Trophoblast cell (in vitro differentiated cells and primary cell): ENCODE data around the gene RAD52.

Experiments
- DNase-seq, 2 donors: peaks; one replicate each; pipeline ENCODE4 v3.0.0-alpha.2; 2016
- H2AFZ ChIP-seq: 2 replicates; pipeline ENCODE4 v1.6.1; 2013; ENCODE audit warnings: low read length, moderate library complexity, mild to moderate bottlenecking; ENCODE audit not compliant: insufficient read depth, poor library complexity
- H2AK5ac ChIP-seq: 2 replicates; pipeline ENCODE4 v1.6.1; 2013; ENCODE audit warnings: mild to moderate bottlenecking, low read length
- H2BK120ac ChIP-seq: 2 replicates; pipeline ENCODE4 v1.6.1; 2013; ENCODE audit warnings: low read length, mild to moderate bottlenecking, moderate library complexity; ENCODE audit not compliant: insufficient read depth, poor library complexity
- H2BK12ac ChIP-seq: 2 replicates; pipeline ENCODE4 v1.6.1; 2013; ENCODE audit warnings: mild to moderate bottlenecking, low read length, moderate library complexity
- H2BK5ac ChIP-seq: 2 replicates; pipeline ENCODE4 v1.6.1; 2013; ENCODE audit warnings: low read length, low read depth, moderate library complexity, mild to moderate bottlenecking; ENCODE audit not compliant: poor library complexity
- H3K14ac ChIP-seq: 2 replicates; pipeline ENCODE4 v1.6.1; 2013; ENCODE audit warnings: mild to moderate bottlenecking, low read length
- H3K18ac ChIP-seq: 2 replicates; pipeline ENCODE4 v1.6.1; 2013; ENCODE audit warnings: mild to moderate bottlenecking, low read length
- H3K23ac ChIP-seq: 2 replicates; pipeline ENCODE4 v1.6.1; 2013; ENCODE audit warnings: low read length
- H3K27ac ChIP-seq: 2 replicates; pipeline ENCODE4 v1.5.1; 2013; ENCODE audit warnings: low read depth, mild to moderate bottlenecking, inconsistent platforms, low read length, moderate library complexity
- H3K27me3 ChIP-seq: 2 replicates; pipeline ENCODE4 v1.6.1; 2013; ENCODE audit warnings: inconsistent platforms, mild to moderate bottlenecking, low read length, moderate library complexity; ENCODE audit not compliant: insufficient read depth
- H3K36me3 ChIP-seq, 2 experiments: 1 replicate in 1 of 2; 2 replicates in 1 of 2; pipeline ENCODE4 v1.6.1; 2013; ENCODE audit warnings: low read length in 2 of 2, mild to moderate bottlenecking in 2 of 2, moderate library complexity in 1 of 2; ENCODE audit not compliant: insufficient read depth in 2 of 2, control insufficient read depth in 1 of 2
- H3K4ac ChIP-seq: 2 replicates; pipeline ENCODE4 v1.6.1; 2013; ENCODE audit warnings: low read depth, mild to moderate bottlenecking, low read length, moderate library complexity
- H3K4me1 ChIP-seq, 2 experiments: 1 replicate in 1 of 2; 2 replicates in 1 of 2; pipeline ENCODE4 v1.6.1; 2013; ENCODE audit warnings: low read length in 2 of 2, mild to moderate bottlenecking in 2 of 2, moderate library complexity in 1 of 2; ENCODE audit not compliant: insufficient read depth in 2 of 2, control insufficient read depth in 1 of 2
- H3K4me2 ChIP-seq: 2 replicates; pipeline ENCODE4 v1.6.1; 2013; ENCODE audit warnings: inconsistent platforms, mild to moderate bottlenecking, low read length, moderate library complexity
- H3K4me3 ChIP-seq: 2 replicates; pipeline ENCODE4 v1.5.1; 2013; ENCODE audit warnings: mild to moderate bottlenecking, low read depth, low read length, inconsistent platforms
- H3K79me1 ChIP-seq: one replicate; pipeline ENCODE4 v1.6.1; 2013; ENCODE audit warnings: low read length
- H3K79me2 ChIP-seq: 2 replicates; pipeline ENCODE4 v1.6.1; 2013; ENCODE audit warnings: low read length, mild to moderate bottlenecking; ENCODE audit not compliant: control insufficient read depth, insufficient read depth, poor library complexity
- H3K9ac ChIP-seq: 2 replicates; pipeline ENCODE4 v1.6.1; 2013; ENCODE audit warnings: mild to moderate bottlenecking, low read length
- H3K9me3 ChIP-seq: 2 replicates; pipeline ENCODE4 v1.6.1; 2013; ENCODE audit warnings: low read depth, mild to moderate bottlenecking, control low read depth, inconsistent platforms, low read length; ENCODE audit not compliant: insufficient read depth
- H4K12ac ChIP-seq: 2 replicates; pipeline ENCODE4 v1.6.1; 2013; ENCODE audit warnings: low read depth, mild to moderate bottlenecking, low read length, moderate library complexity
- H4K8ac ChIP-seq: 2 replicates; pipeline ENCODE4 v1.6.1; 2013; ENCODE audit warnings: low read depth, mild to moderate bottlenecking, low read length, moderate library complexity
- H4K91ac ChIP-seq: one replicate; pipeline ENCODE4 v1.6.1; 2013; ENCODE audit warnings: low read depth, mild to moderate bottlenecking, low read length, moderate library complexity
- WGBS: extraction: QIAGEN DNeasy Blood & Tissue Kit; methylation state at CpG from one replicate; pipeline ENCODE4 v1.1.7; 2013; ENCODE audit warnings: missing lambda C conversion rate; ENCODE audit not compliant: insufficient read length, insufficient coverage; ENCODE audit errors: extremely low coverage; 5-methylcytosine and 5-hydroxymethylcytosine counted together

The RAD52 gene

DNA sequence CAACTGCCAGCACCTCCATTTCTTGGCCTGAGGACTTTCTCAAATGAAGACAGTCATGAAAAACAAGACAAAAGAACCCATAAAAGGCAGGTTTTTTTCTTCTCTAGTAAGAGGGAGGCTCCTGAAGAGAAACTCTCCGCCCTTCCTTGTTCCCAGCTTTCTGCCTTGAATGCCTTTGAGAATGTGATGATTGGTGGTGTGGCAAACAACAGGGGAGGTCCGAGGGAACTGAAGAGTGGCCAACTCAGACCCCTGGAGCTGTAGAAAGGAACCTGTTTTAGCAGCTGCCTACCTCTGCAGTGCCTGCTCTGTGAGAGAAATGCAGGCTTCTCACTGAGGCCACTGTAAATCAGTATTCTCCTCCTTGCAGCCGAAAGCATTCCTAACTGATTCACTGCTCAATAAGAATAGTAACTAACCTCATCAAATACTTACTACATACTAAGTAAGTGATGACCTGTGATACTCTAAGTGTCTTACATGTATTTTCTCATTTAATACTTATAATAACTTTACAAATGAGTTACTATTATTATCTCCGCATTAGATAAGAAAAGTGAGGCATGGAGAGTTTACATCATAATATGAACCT is 24.9 kb upstream of the RAD52 start:
- Histone ChIP-seq H4K12ac (no peak overlapping the region), H2BK12ac (no peak overlapping the region), H3K27ac (no peak overlapping the region), H3K4me1 (no peaks in the 10 kb centered on the region), H4K8ac (no peak overlapping the region), H3K9ac (no peak overlapping the region), H2BK5ac (no peak overlapping the region), H3K4me3 (no peak overlapping the region), H3K9me3 (no peaks in the 10 kb centered on the region), H4K91ac (no peak overlapping the region), H3K79me1 (peaks cover 1% of the 10 kb centered on the region), H3K14ac (no peak overlapping the region), H3K36me3 (peaks cover 0 to 2% of the 10 kb centered on the region in 2 experiments), H2AK5ac (no peak overlapping the region), H3K4ac (no peak overlapping the region), H3K27me3 (no peaks in the 10 kb centered on the region), H3K4me2 (no peak overlapping the region), H3K18ac (no peak overlapping the region), H3K23ac (no peak overlapping the region), H2BK120ac (no peak overlapping the region), H3K79me2 (no peaks in the 10 kb centered on the region), H2AFZ (no peak overlapping the region)
- no peak for DNase-seq
- WGBS, result no CpG with 5 or more reads among the region's 4 CpGs

DNA sequence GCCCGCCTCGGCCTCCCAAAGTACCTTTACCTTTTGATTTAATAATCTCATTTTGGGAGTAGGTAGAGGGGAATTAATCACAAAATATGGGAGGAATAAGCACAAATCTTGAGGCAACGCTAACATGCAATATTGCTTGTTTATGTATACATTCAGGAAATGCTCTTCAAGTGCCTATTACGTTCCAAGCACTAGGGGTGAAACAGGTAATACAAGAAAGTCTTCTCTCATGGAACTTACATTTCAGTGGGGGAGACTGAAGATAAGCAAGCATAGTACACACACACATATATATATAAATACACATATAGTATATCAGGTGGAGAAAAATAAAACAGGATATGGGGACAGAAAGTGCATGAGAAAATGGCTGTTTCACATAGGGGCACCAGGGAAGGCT is 22.5 kb upstream of the RAD52 start:
- peak; percentile 19 to 84 for DNase-seq
- no peak overlapping the region for H3K9ac ChIP-seq
- no peaks in the 10 kb centered on the region for H3K9me3 ChIP-seq
- H4K8ac ChIP-seq, result peak overlapping the region; percentile 9
- no peak overlapping the region for H3K18ac ChIP-seq
- no peak overlapping the region for H3K27ac ChIP-seq
- H2BK120ac ChIP-seq, result no peak overlapping the region
- H4K12ac ChIP-seq, result no peak overlapping the region
- H3K4me2 ChIP-seq, result no peak overlapping the region
- no peak overlapping the region for H3K23ac ChIP-seq
- no peaks in the 10 kb centered on the region for H3K79me2 ChIP-seq
- H2AFZ ChIP-seq, result no peak overlapping the region
- no peak overlapping the region for H3K4me3 ChIP-seq
- no peak overlapping the region for H4K91ac ChIP-seq
- no peak overlapping the region for H3K4ac ChIP-seq
- no peaks in the 10 kb centered on the region for H3K4me1 ChIP-seq
- H3K79me1 ChIP-seq, result peaks cover 1% of the 10 kb centered on the region
- peak overlapping the region; percentile 46 for H2BK5ac ChIP-seq
- WGBS, result no CpG with 5 or more reads among the region's 4 CpGs
- H3K36me3 ChIP-seq, result peaks cover 0 to 2% of the 10 kb centered on the region in 2 experiments
- no peak overlapping the region for H2BK12ac ChIP-seq
- H3K27me3 ChIP-seq, result no peaks in the 10 kb centered on the region
- peak overlapping the region; percentile 7 for H3K14ac ChIP-seq
- no peak overlapping the region for H2AK5ac ChIP-seq

DNA sequence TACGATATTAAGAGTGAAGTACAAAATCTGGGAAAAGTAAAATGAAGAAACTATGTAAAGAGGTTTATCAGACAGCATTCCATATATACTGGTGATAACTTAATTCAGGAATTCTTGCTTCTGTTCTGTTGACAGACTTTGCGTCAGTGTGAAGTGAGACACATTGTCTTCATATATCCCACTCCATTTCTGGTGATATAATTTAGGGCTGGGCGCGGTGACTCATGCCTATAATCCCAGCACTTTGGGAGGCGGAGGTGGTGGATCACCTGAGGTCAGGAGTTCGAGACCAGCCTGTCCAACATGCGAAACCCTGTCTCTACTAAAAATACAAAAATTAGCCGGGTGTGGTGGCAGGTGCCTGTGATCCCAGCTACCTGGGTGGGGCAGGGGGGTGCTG is 20.3 kb upstream of the RAD52 start:
- WGBS, result 100% methylated on average over 1 of the region's 8 CpGs

DNA sequence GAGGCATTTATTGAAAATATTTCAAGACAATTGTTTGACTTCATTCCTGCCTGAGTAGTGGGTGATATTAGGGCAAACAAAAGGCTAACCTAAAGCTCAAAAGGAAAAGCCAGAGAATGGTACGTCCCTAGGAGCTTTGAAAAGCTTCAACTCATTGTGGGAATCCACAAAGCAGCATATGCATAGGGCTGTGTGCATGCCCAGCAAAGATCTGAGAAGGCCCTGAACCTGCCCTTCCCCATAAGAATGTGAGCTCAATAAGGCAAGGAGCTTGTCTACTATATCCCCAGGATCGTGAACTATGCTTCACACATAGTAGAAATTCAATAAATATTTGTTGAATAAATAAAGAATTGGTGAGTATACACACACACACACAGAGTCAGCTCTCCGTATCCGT is 19.1 kb upstream of the RAD52 start:
- no peak overlapping the region for H2BK12ac ChIP-seq
- no CpG with 5 or more reads among the region's 4 CpGs for WGBS
- no peaks in the 10 kb centered on the region for H3K36me3 ChIP-seq
- no peak overlapping the region for H3K27ac ChIP-seq
- H2BK5ac ChIP-seq, result no peak overlapping the region
- no peak overlapping the region for H3K23ac ChIP-seq
- H3K9me3 ChIP-seq, result no peaks in the 10 kb centered on the region
- no peak overlapping the region for H2AFZ ChIP-seq
- no peaks in the 10 kb centered on the region for H3K27me3 ChIP-seq
- no peak overlapping the region for H4K12ac ChIP-seq
- no peak overlapping the region for H3K4me2 ChIP-seq
- no peaks in the 10 kb centered on the region for H3K79me2 ChIP-seq
- H2AK5ac ChIP-seq, result no peak overlapping the region
- no peak overlapping the region for H4K91ac ChIP-seq
- no peak overlapping the region for H2BK120ac ChIP-seq
- H3K4ac ChIP-seq, result no peak overlapping the region
- DNase-seq, result peak in 1 of 2 donors; percentile 48
- peaks cover 1% of the 10 kb centered on the region for H3K79me1 ChIP-seq
- no peak overlapping the region for H3K18ac ChIP-seq
- no peak overlapping the region for H3K9ac ChIP-seq
- H3K4me3 ChIP-seq, result no peak overlapping the region
- no peak overlapping the region for H3K14ac ChIP-seq
- no peaks in the 10 kb centered on the region for H3K4me1 ChIP-seq
- H4K8ac ChIP-seq, result no peak overlapping the region

More for the DNA sequence above, 20.3 kb upstream of the RAD52 start:
- no peak overlapping the region for H3K9ac ChIP-seq
- no peak overlapping the region for H2BK5ac ChIP-seq
- no peak overlapping the region for H4K8ac ChIP-seq
- H2AK5ac ChIP-seq, result no peak overlapping the region
- H2AFZ ChIP-seq, result no peak overlapping the region
- H3K14ac ChIP-seq, result no peak overlapping the region
- peak in 1 of 2 donors; percentile 70 for DNase-seq
- H3K4me2 ChIP-seq, result no peak overlapping the region
- no peak overlapping the region for H2BK12ac ChIP-seq
- H3K79me2 ChIP-seq, result no peaks in the 10 kb centered on the region
- H3K4me1 ChIP-seq, result no peaks in the 10 kb centered on the region
- H4K91ac ChIP-seq, result no peak overlapping the region
- no peaks in the 10 kb centered on the region for H3K9me3 ChIP-seq
- no peak overlapping the region for H3K23ac ChIP-seq
- no peak overlapping the region for H3K4ac ChIP-seq
- H2BK120ac ChIP-seq, result no peak overlapping the region
- H3K18ac ChIP-seq, result no peak overlapping the region
- H3K27me3 ChIP-seq, result no peaks in the 10 kb centered on the region
- H3K36me3 ChIP-seq, result no peaks in the 10 kb centered on the region
- no peak overlapping the region for H3K4me3 ChIP-seq
- peaks cover 1% of the 10 kb centered on the region for H3K79me1 ChIP-seq
- no peak overlapping the region for H4K12ac ChIP-seq
- H3K27ac ChIP-seq, result no peak overlapping the region
